Activated naive CD8-positive, alpha-beta T cell treated with anti-CD3 and anti-CD28 coated beads, Interleukin-2, amount 50 U/mL, for 24 hours (primary cell): ENCODE measurements around the gene ACP2.
"Not testable (repeated sequence)": the region's sequence is repeated elsewhere in the genome, so short reads cannot be mapped to it uniquely, and the experiment has no call there.

Source experiments
- ATAC-seq: fragments of 150-1000 bp; cut with Tn5 transposase; one replicate; pipeline ENCODE4 v1.10.0; 2021
- DNase-seq: peaks from one replicate; pipeline ENCODE4 v3.0.0; 2021
- H3K27ac Mint-ChIP-seq: one replicate; pipeline ENCODE4 v1.8.0; 2021; ENCODE audit warnings: mild to moderate bottlenecking, mixed read lengths
- H3K27me3 Mint-ChIP-seq: one replicate; pipeline ENCODE4 v1.8.0; 2021; ENCODE audit warnings: mixed read lengths
- H3K36me3 Mint-ChIP-seq: one replicate; pipeline ENCODE4 v1.8.0; 2021; ENCODE audit warnings: low read depth, mixed read lengths
- H3K4me1 Mint-ChIP-seq: one replicate; pipeline ENCODE4 v1.8.0; 2021; ENCODE audit warnings: mixed read lengths
- H3K4me3 Mint-ChIP-seq: one replicate; pipeline ENCODE4 v1.8.0; 2021; ENCODE audit warnings: mild to moderate bottlenecking, moderate library complexity, mixed read lengths
- H3K9me3 Mint-ChIP-seq: one replicate; pipeline ENCODE4 v1.8.0; 2021; ENCODE audit warnings: mixed read lengths

Gene ACP2

DNA sequence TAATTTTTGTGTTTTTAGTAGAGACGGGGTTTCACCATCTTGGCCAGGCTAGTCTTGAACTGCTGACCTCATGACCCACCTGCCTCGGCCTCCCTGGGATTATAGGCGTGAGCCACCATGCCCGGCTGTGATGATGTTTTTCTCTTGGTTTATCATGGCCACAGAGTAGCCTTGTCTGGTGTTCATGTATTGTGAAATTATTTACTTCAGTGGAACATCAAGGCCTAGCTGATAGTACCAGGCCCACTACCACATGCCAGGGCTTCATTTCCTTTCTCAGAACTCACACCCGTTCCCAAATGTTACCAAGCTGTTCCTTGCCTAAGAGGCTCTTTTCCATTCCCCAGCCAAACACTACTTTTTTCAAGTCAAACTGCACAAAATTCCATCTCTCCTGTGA, 40.0 kb downstream of the ACP2 start:
- DNase-seq (no peak), ATAC-seq (no peak)
- Mint-ChIP-seq H3K36me3 (no peaks in the 10 kb centered on the region), H3K4me3 (no peak overlapping the region), H3K4me1 (peaks cover 1% of the 10 kb centered on the region), H3K27me3 (no peaks in the 10 kb centered on the region), H3K9me3 (no peaks in the 10 kb centered on the region), H3K27ac (peak overlapping the region; percentile 34)

GRCh38 chr11:47208008-47208552, 40.5 kb downstream of the ACP2 start:
- not testable (repeated sequence) for H3K27me3 Mint-ChIP-seq, H3K4me3 Mint-ChIP-seq, H3K4me1 Mint-ChIP-seq, DNase-seq, H3K9me3 Mint-ChIP-seq, H3K27ac Mint-ChIP-seq, ATAC-seq, H3K36me3 Mint-ChIP-seq

GRCh38 chr11:47207459-47207858, 41.2 kb downstream of the ACP2 start:
- Mint-ChIP-seq H3K27me3 (no peaks in the 10 kb centered on the region), H3K27ac (no peak overlapping the region), H3K9me3 (no peaks in the 10 kb centered on the region), H3K36me3 (no peaks in the 10 kb centered on the region), H3K4me3 (no peak overlapping the region), H3K4me1 (no peaks in the 10 kb centered on the region)
- DNase-seq (no peak), ATAC-seq (no peak)

DNA sequence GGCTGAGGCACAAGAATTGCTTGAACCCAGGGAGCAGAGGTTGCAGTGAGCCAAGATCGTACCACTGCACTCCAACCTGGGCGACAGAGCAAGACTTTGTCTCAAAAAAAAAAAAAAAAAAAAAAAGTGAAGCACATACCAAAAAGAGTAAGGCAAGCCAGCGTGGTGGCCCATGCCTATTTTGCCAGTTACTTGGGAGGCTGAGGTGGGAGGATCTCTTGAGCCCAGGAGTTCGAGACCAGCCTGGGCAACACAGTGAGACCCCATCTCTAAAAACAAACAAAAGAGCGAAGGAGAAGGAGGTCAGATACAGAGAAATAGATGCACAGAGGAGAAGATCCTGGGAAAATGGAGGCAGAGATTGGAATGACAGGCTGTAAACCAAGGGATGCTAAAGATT, 42.0 kb downstream of the ACP2 start:
- not testable (repeated sequence) for ATAC-seq, H3K9me3 Mint-ChIP-seq, H3K36me3 Mint-ChIP-seq, H3K4me1 Mint-ChIP-seq, DNase-seq, H3K27ac Mint-ChIP-seq, H3K27me3 Mint-ChIP-seq, H3K4me3 Mint-ChIP-seq

DNA sequence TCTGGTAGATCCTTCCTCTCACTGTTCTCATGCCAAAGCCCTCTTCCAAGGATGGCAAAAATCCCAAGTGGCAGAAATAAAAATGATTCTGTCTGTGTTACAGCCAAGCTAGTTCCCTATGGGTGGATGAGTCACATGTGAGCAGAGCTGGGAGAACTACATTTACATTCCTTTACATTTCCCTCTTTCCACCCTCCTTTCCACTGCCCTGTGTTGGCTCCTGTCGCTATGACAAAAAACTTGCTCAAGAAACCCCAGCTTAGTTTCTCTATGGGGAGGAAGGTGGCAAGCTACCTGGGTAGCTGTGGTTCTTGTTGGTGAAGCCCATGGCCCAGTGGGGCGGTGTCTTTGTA, 44.0 kb downstream of the ACP2 start:
- Mint-ChIP-seq H3K4me1 (no peaks in the 10 kb centered on the region), H3K36me3 (no peaks in the 10 kb centered on the region), H3K9me3 (no peaks in the 10 kb centered on the region), H3K27ac (no peak overlapping the region), H3K4me3 (no peak overlapping the region), H3K27me3 (no peaks in the 10 kb centered on the region)
- ATAC-seq = no peak
- DNase-seq = no peak

DNA sequence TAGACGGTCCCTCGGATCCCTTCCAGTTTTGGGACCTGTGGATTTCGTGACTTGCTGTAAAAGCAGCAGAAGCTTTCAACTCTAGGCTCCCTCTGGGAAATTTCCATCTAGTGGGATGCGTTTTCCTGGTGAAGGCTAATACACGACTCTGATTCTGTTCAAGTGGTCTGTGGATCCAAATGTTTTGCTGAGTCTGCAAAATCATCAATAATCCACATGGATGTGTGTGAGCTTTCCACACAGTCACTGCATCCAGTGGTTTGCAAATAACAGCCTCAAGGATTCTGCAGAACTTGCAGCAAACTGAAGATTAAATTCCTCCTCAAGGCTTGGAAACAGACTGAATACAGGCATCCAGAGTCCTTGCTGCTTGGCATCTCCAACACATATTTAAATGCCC, 46.0 kb downstream of the ACP2 start:
- H3K4me1 Mint-ChIP-seq = no peaks in the 10 kb centered on the region
- no peaks in the 10 kb centered on the region for H3K9me3 Mint-ChIP-seq
- H3K27me3 Mint-ChIP-seq = no peaks in the 10 kb centered on the region
- ATAC-seq = no peak
- no peaks in the 10 kb centered on the region for H3K36me3 Mint-ChIP-seq
- no peak for DNase-seq
- H3K27ac Mint-ChIP-seq = no peak overlapping the region
- no peak overlapping the region for H3K4me3 Mint-ChIP-seq

DNA sequence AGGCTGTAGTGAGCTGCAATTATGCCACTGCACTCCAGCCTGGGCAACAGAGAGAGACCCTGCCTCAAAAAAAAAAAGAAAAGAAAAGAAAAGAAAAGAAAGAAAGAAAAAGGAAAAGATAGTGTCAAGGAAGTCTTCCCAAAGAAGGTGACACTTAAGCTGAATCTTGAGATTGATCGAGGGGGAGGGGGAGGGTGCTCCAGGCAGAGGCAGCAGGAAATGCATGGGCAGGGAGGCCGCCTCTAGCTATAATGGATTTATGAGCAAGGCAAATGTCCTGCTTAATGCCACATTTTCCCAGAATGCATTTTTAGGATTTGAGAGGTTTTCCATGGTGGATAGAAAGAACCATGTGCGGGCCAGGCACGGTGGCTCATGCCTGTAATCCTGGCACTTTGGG, 47.6 kb downstream of the ACP2 start:
- ATAC-seq (no peak), DNase-seq (no peak)
- no peaks in the 10 kb centered on the region for H3K27me3 Mint-ChIP-seq
- H3K4me3 Mint-ChIP-seq = no peak overlapping the region
- no peaks in the 10 kb centered on the region for H3K36me3 Mint-ChIP-seq
- no peak overlapping the region for H3K27ac Mint-ChIP-seq
- H3K9me3 Mint-ChIP-seq = no peaks in the 10 kb centered on the region
- H3K4me1 Mint-ChIP-seq = no peaks in the 10 kb centered on the region

- not testable (repeated sequence) for H3K27ac Mint-ChIP-seq
Observed at GRCh38 chr11:47198161-47198560, 50.5 kb downstream of the ACP2 start.

DNA sequence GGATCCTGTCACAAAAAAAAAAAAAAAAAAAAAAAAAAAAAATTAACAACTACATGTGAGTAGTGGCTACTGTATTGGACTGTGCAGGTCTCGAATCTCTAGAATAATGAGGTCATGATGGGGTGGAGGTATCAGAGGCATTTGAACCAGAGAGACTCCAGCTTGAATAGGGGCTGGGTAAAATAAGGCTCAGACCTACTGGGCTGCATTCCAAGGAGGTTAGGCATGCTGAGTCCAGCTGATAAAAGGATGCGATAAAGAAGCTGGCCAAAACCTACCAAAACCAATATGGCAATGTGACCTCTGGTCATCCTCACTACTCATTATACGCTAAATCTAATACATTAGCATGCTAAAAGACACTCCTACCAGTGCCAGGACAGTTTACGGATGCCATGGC, 56.5 kb downstream of the ACP2 start:
- H3K27me3 Mint-ChIP-seq = peaks cover 30% of the 10 kb centered on the region

More at GRCh38 chr11:47198161-47198560, 50.5 kb downstream of the ACP2 start:
- not testable (repeated sequence) for H3K4me1 Mint-ChIP-seq, H3K9me3 Mint-ChIP-seq, H3K4me3 Mint-ChIP-seq, DNase-seq, H3K27me3 Mint-ChIP-seq, H3K36me3 Mint-ChIP-seq, ATAC-seq

DNA sequence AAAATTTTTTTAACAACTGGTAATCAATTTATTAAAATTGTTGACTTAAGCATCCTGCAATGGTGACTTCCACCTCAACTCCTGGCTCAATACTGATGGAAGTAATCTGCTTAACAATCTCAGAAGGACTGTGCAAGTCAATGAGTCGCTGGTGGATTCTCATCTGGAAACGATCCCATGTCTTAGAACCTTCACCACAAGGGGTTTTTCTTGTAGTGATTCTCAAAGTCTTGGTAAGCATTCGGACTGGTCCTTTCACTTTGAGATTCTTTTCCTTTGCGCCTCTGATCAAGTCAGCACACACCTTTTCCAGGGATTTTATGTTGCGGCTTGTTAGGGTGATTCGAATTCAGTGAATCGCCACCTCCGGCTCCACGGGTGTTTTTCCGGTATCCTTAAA, 57.5 kb downstream of the ACP2 start:
- H3K4me3 Mint-ChIP-seq, H3K27ac Mint-ChIP-seq, DNase-seq, ATAC-seq, H3K9me3 Mint-ChIP-seq, H3K36me3 Mint-ChIP-seq: not testable (repeated sequence)
- peaks cover 34% of the 10 kb centered on the region for H3K27me3 Mint-ChIP-seq
- peaks cover 14% of the 10 kb centered on the region for H3K4me1 Mint-ChIP-seq

More for the DNA sequence above, 56.5 kb downstream of the ACP2 start:
- no peak overlapping the region for H3K4me3 Mint-ChIP-seq
- H3K36me3 Mint-ChIP-seq = no peaks in the 10 kb centered on the region
- ATAC-seq (no peak), DNase-seq (no peak)
- H3K4me1 Mint-ChIP-seq = peaks cover 7% of the 10 kb centered on the region
- no peaks in the 10 kb centered on the region for H3K9me3 Mint-ChIP-seq
- no peak overlapping the region for H3K27ac Mint-ChIP-seq
